ENCODE data around the gene PNCK.
A peak's percentile ranks its signal among the peaks of the same experiment; 100 is the strongest.

Gene PNCK

GRCh38 chrX:153670748-153671588, 2.6 kb downstream of the PNCK start:
- no peak for DNase-seq
- H3K36me3 ChIP-seq (ENCODE audit: control insufficient read depth, insufficient read depth, low read length) = no peaks in the 10 kb centered on the region
- H3K27me3 ChIP-seq (replicated peaks; ENCODE audit: control insufficient read depth, insufficient read depth, low read length, poor library complexity, severe bottlenecking) = no peaks in the 10 kb centered on the region
- no peaks in the 10 kb centered on the region for H3K4me1 ChIP-seq (ENCODE audit: control insufficient read depth, insufficient read depth, low read length, poor library complexity, severe bottlenecking)
- H3K27ac ChIP-seq (ENCODE audit: insufficient read depth, low read length, poor library complexity, severe bottlenecking) = no peak overlapping the region
- no peaks in the 10 kb centered on the region for H3K9me3 ChIP-seq (ENCODE audit: control insufficient read depth, low read length)
- H3K4me3 ChIP-seq (ENCODE audit: insufficient read depth, low read depth, low read length, poor library complexity, severe bottlenecking) = no peak overlapping the region

DNA sequence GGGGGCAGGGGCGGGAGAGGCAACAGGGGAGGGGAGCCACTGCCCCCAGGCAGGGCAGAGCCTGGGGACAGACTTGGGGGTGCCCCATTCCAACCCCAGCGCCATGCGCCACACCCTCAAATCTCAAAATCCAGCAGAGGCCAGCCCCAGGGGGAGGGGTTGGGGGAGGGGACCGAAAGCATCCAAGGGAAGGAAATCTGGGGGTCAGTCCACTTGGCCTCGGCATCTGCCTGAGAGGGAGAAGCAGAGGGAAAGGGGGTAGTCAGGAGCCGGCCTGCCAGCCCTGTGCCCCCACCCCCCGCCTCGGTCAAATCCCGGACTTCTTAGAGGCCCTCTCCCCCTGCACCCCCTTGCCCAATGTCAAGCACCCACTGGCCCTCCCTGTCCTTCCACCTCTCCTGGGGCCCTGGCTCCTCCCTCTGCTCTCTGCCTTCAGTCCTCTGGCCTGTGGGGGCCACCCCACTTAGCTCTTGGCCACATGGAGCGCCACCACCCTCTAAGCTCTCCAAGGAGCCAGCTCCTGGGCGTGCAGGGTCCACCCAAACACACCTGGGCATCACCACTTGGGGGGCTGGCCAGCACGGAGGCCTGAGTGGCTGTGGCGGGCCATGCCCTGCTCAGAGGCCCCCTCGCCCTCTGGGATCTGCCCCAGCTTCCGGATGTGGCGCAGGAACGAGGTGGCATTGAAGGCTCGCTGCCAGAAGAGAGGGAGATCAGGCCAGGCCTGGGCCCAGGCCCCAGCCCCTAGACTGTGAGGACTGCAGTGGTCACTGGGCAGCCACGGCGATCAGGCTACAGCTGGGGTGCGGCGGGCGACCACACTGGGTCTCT, 3.5 kb downstream of the PNCK start:
- no peaks in the 10 kb centered on the region for H3K27me3 ChIP-seq (replicated peaks; ENCODE audit: control insufficient read depth, insufficient read depth, low read length, poor library complexity, severe bottlenecking)
- H3K36me3 ChIP-seq (ENCODE audit: control insufficient read depth, insufficient read depth, low read length) = no peaks in the 10 kb centered on the region
- H3K9me3 ChIP-seq (ENCODE audit: control insufficient read depth, low read length) = no peaks in the 10 kb centered on the region
- H3K27ac ChIP-seq (ENCODE audit: insufficient read depth, low read length, poor library complexity, severe bottlenecking) = no peak overlapping the region
- H3K4me1 ChIP-seq (ENCODE audit: control insufficient read depth, insufficient read depth, low read length, poor library complexity, severe bottlenecking) = no peaks in the 10 kb centered on the region
- H3K4me3 ChIP-seq (ENCODE audit: insufficient read depth, low read depth, low read length, poor library complexity, severe bottlenecking) = no peak overlapping the region
- no peak for DNase-seq

DNA sequence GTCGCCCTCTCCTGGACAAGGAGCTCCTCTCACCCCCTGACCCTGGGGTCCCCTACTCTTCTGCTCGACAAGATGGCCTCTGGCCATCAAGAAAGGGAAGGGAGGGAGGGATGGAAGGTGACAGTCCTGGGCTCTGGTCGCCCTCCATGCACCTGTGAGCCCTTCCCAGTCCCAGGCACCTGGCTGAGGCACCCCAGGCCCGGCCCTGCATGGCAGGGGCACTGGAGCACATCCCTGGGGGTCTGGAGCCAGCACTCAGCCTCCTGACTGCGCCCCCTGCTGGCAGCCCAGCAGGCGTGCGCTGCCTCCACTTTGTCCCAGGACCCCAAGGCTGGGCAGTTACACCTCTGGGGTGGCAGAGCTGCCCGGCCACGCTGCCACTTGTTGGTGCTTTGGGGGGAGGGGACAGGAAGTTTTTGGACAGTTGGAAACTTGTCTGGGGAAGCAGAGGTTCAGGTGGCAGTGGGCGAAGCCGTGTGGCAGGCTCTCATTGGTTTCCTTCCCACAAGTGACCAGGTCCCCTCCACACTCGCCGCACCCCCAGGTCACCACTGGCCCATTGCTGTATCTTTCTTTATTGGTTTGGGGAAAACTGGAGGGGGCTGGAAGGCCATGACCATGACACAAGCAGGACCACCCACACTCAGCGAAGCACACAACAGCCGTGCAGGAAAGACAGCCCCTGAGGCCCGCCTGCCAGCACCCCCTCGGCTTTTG, 4.3 kb downstream of the PNCK start:
- Histone ChIP-seq H3K4me1 (ENCODE audit: control insufficient read depth, insufficient read depth, low read length, poor library complexity, severe bottlenecking) (no peaks in the 10 kb centered on the region), H3K9me3 (ENCODE audit: control insufficient read depth, low read length) (no peaks in the 10 kb centered on the region), H3K27ac (ENCODE audit: insufficient read depth, low read length, poor library complexity, severe bottlenecking) (no peak overlapping the region), H3K36me3 (ENCODE audit: control insufficient read depth, insufficient read depth, low read length) (no peaks in the 10 kb centered on the region), H3K27me3 (replicated peaks; ENCODE audit: control insufficient read depth, insufficient read depth, low read length, poor library complexity, severe bottlenecking) (no peaks in the 10 kb centered on the region), H3K4me3 (ENCODE audit: insufficient read depth, low read depth, low read length, poor library complexity, severe bottlenecking) (no peak overlapping the region)
- DNase-seq = peak in 1 of 3 donors; percentile 8

DNA sequence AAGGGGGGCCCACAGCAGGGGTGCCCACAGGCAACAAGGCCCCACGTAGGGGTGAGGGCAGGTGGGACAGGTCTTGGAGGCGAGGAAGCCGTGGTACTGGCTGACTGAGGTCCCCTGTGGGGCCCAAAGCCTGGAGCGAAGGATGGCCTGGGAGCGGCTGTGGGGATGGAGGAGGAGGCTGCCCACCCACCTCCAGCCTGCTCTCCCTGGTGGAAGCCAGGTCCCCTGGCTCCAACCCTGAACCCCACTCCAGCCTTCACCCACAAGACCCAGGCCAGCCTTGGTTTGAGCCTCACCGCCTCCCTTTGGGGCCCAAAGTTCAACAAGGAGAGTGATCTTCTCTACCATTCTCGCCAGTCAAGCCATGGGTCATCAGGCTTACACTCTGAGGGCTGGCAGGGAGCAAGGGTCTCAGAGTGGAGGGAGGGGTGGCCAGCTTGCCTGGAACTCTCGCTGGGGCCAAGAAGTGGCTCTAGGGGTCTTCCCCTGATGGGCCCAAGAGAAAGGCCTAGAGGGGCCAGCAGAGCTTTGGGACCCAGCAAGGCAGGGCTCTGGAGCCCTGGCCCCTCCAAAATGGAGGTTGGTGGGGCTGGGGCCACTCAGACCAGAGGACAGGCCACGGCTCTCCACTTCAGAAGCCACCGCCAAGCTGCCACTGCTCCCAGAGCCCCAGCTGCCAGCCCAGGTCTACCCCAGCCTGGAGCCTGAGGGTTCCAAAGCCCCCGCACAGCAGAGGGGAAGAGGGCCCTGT, 5.0 kb downstream of the PNCK start:
- no peak overlapping the region for H3K4me3 ChIP-seq (ENCODE audit: insufficient read depth, low read depth, low read length, poor library complexity, severe bottlenecking)
- H3K4me1 ChIP-seq (ENCODE audit: control insufficient read depth, insufficient read depth, low read length, poor library complexity, severe bottlenecking) = no peaks in the 10 kb centered on the region
- no peaks in the 10 kb centered on the region for H3K27me3 ChIP-seq (replicated peaks; ENCODE audit: control insufficient read depth, insufficient read depth, low read length, poor library complexity, severe bottlenecking)
- no peaks in the 10 kb centered on the region for H3K9me3 ChIP-seq (ENCODE audit: control insufficient read depth, low read length)
- H3K27ac ChIP-seq (ENCODE audit: insufficient read depth, low read length, poor library complexity, severe bottlenecking) = no peak overlapping the region
- no peaks in the 10 kb centered on the region for H3K36me3 ChIP-seq (ENCODE audit: control insufficient read depth, insufficient read depth, low read length)
- no peak for DNase-seq

GRCh38 chrX:153667956-153668396, 5.6 kb downstream of the PNCK start:
- DNase-seq = peak; percentile 54 to 67 (median 61)
- no peaks in the 10 kb centered on the region for H3K27me3 ChIP-seq (replicated peaks; ENCODE audit: control insufficient read depth, insufficient read depth, low read length, poor library complexity, severe bottlenecking)

GRCh38 chrX:153667281-153667955, 6.2 kb downstream of the PNCK start:
- DNase-seq = no peak
- Histone ChIP-seq H3K4me1 (ENCODE audit: control insufficient read depth, insufficient read depth, low read length, poor library complexity, severe bottlenecking) (no peaks in the 10 kb centered on the region), H3K27ac (ENCODE audit: insufficient read depth, low read length, poor library complexity, severe bottlenecking) (no peak overlapping the region), H3K36me3 (ENCODE audit: control insufficient read depth, insufficient read depth, low read length) (no peaks in the 10 kb centered on the region), H3K4me3 (ENCODE audit: insufficient read depth, low read depth, low read length, poor library complexity, severe bottlenecking) (no peak overlapping the region), H3K9me3 (ENCODE audit: control insufficient read depth, low read length) (no peaks in the 10 kb centered on the region), H3K27me3 (replicated peaks; ENCODE audit: control insufficient read depth, insufficient read depth, low read length, poor library complexity, severe bottlenecking) (no peaks in the 10 kb centered on the region)

More at GRCh38 chrX:153667956-153668396, 5.6 kb downstream of the PNCK start:
- Histone ChIP-seq H3K36me3 (ENCODE audit: control insufficient read depth, insufficient read depth, low read length) (no peaks in the 10 kb centered on the region), H3K9me3 (ENCODE audit: control insufficient read depth, low read length) (no peaks in the 10 kb centered on the region), H3K4me1 (ENCODE audit: control insufficient read depth, insufficient read depth, low read length, poor library complexity, severe bottlenecking) (no peaks in the 10 kb centered on the region), H3K4me3 (ENCODE audit: insufficient read depth, low read depth, low read length, poor library complexity, severe bottlenecking) (no peak overlapping the region), H3K27ac (ENCODE audit: insufficient read depth, low read length, poor library complexity, severe bottlenecking) (no peak overlapping the region)

DNA sequence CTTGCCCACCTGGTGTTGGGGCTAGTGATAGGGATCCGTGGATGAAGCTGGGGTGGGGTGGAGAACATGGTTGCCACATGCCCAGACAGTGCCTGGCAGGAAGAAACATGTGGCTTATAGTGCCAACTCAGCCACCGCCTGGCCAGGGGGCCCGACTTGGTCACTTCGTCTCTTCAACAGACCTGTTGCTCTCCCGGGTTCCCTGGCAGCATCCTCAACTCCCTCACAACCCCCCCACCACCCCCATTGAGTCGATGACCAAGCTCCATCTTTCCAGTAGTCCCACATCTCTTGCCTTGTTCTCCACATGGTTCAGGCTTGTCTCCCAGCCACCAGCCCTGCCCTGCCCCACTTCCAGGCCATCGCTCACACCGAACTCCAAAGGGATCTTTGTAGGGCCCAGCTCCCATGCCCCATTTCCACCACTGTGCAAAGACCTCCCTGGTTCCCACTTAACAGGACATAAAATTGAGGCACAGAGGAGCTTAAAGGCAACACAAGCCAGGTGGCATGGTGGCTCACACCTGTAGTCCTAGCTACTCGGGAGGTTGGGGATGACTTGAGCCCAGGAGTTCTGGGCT, 7.8 kb downstream of the PNCK start:
- no peaks in the 10 kb centered on the region for H3K27me3 ChIP-seq (replicated peaks; ENCODE audit: control insufficient read depth, insufficient read depth, low read length, poor library complexity, severe bottlenecking)
- no peak overlapping the region for H3K27ac ChIP-seq (ENCODE audit: insufficient read depth, low read length, poor library complexity, severe bottlenecking)
- no peak overlapping the region for H3K4me3 ChIP-seq (ENCODE audit: insufficient read depth, low read depth, low read length, poor library complexity, severe bottlenecking)
- no peaks in the 10 kb centered on the region for H3K36me3 ChIP-seq (ENCODE audit: control insufficient read depth, insufficient read depth, low read length)
- H3K4me1 ChIP-seq (ENCODE audit: control insufficient read depth, insufficient read depth, low read length, poor library complexity, severe bottlenecking) = no peaks in the 10 kb centered on the region
- no peaks in the 10 kb centered on the region for H3K9me3 ChIP-seq (ENCODE audit: control insufficient read depth, low read length)
- no peak for DNase-seq

GRCh38 chrX:153662266-153662665, 11.3 kb downstream of the PNCK start:
- no peaks in the 10 kb centered on the region for H3K36me3 ChIP-seq (ENCODE audit: control insufficient read depth, insufficient read depth, low read length)
- H3K27ac ChIP-seq (ENCODE audit: insufficient read depth, low read length, poor library complexity, severe bottlenecking) = no peak overlapping the region
- DNase-seq = peak in 2 of 3 donors; percentile 15 to 43
- no peaks in the 10 kb centered on the region for H3K9me3 ChIP-seq (ENCODE audit: control insufficient read depth, low read length)
- no peaks in the 10 kb centered on the region for H3K27me3 ChIP-seq (replicated peaks; ENCODE audit: control insufficient read depth, insufficient read depth, low read length, poor library complexity, severe bottlenecking)
- peak overlapping the region; percentile 25 for H3K4me3 ChIP-seq (ENCODE audit: insufficient read depth, low read depth, low read length, poor library complexity, severe bottlenecking)
- H3K4me1 ChIP-seq (ENCODE audit: control insufficient read depth, insufficient read depth, low read length, poor library complexity, severe bottlenecking) = no peaks in the 10 kb centered on the region

GRCh38 chrX:153659268-153659667, 14.3 kb downstream of the PNCK start:
- H3K27ac ChIP-seq (ENCODE audit: insufficient read depth, low read length, poor library complexity, severe bottlenecking) = no peak overlapping the region
- H3K9me3 ChIP-seq (ENCODE audit: control insufficient read depth, low read length) = no peaks in the 10 kb centered on the region
- H3K36me3 ChIP-seq (ENCODE audit: control insufficient read depth, insufficient read depth, low read length) = no peaks in the 10 kb centered on the region
- H3K4me1 ChIP-seq (ENCODE audit: control insufficient read depth, insufficient read depth, low read length, poor library complexity, severe bottlenecking) = no peaks in the 10 kb centered on the region
- DNase-seq = no peak
- no peak overlapping the region for H3K4me3 ChIP-seq (ENCODE audit: insufficient read depth, low read depth, low read length, poor library complexity, severe bottlenecking)
- no peaks in the 10 kb centered on the region for H3K27me3 ChIP-seq (replicated peaks; ENCODE audit: control insufficient read depth, insufficient read depth, low read length, poor library complexity, severe bottlenecking)
